Measurements from ENCODE around the gene REELD1.

DNA sequence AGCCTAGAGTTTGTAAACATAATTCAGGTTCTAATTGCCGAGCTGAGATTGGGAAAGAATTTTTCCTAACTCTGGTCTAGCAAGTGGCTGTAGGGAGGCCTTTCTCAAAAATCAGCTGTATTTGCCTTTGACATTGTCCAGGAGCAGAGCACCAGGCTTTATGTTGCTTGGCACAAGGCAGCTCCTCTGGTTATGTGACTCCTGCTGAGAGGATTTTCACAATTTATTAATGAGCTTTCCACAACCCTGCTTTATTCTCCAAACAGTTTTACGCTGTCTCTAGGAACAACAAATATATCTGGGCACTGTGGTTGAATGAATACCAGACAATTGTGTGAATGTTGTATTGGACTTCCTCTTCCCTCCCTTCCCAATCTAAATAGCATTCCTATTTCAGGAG, 23.9 kb upstream of the REELD1 start:
- TF ChIP-seq, protein P1, sequence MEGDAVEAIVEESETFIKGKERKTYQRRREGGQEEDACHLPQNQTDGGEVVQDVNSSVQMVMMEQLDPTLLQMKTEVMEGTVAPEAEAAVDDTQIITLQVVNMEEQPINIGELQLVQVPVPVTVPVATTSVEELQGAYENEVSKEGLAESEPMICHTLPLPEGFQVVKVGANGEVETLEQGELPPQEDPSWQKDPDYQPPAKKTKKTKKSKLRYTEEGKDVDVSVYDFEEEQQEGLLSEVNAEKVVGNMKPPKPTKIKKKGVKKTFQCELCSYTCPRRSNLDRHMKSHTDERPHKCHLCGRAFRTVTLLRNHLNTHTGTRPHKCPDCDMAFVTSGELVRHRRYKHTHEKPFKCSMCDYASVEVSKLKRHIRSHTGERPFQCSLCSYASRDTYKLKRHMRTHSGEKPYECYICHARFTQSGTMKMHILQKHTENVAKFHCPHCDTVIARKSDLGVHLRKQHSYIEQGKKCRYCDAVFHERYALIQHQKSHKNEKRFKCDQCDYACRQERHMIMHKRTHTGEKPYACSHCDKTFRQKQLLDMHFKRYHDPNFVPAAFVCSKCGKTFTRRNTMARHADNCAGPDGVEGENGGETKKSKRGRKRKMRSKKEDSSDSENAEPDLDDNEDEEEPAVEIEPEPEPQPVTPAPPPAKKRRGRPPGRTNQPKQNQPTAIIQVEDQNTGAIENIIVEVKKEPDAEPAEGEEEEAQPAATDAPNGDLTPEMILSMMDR (IDR thresholded peaks at IDR 0.05 in 8 of 11, conservative IDR thresholded peaks at IDR 0.05 in 3 of 11), result no peak
- TF ChIP-seq POLR2A (IDR thresholded peaks at IDR 0.05), result no peak

All from spleen (tissue), 7 donors.